AG09309 (cell line): ENCODE results near the gene EXOC1.
A peak's percentile ranks its signal among the peaks of the same experiment; 100 is the strongest.

Experiments used
- DNase-seq: peaks from one replicate; pipeline ENCODE4 v3.0.0-alpha.2; 2010; ENCODE audit warnings: low read depth
- H3K4me3 ChIP-seq: 2 replicates; pipeline ENCODE4 v1.5.1; 2011; ENCODE audit warnings: mild to moderate bottlenecking, low read depth, low read length, moderate library complexity; ENCODE audit not compliant: control insufficient read depth
- TF ChIP-seq, protein P1 (sequence below): IDR thresholded peaks from 2 replicates; pipeline ENCODE4 v1.5.1; 2011; ENCODE audit warnings: mild to moderate bottlenecking, low read depth, low read length, inconsistent platforms; ENCODE audit not compliant: insufficient read depth, control insufficient read depth; ENCODE audit errors: missing control alignments

EXOC1 gene

DNA sequence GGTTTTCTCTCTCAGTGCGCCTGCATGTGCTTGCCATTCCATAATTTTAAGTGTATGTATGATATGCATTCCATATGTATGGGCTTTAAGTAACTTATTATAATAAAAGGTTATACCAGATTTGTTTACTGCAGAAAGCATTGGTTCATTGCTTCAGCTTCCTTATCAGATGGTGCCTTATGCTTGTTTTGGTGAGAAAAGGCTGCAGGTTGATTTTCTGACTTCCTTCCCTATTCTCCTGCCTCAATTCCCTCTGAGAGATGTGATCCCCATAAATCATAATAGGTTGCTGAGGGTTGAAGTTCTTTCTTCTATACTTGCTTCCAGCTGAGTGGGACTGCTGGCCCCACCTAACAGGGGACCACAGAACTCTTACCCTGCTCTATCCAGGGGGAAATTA, 85.0 kb downstream of the EXOC1 start:
- TF ChIP-seq, protein P1, sequence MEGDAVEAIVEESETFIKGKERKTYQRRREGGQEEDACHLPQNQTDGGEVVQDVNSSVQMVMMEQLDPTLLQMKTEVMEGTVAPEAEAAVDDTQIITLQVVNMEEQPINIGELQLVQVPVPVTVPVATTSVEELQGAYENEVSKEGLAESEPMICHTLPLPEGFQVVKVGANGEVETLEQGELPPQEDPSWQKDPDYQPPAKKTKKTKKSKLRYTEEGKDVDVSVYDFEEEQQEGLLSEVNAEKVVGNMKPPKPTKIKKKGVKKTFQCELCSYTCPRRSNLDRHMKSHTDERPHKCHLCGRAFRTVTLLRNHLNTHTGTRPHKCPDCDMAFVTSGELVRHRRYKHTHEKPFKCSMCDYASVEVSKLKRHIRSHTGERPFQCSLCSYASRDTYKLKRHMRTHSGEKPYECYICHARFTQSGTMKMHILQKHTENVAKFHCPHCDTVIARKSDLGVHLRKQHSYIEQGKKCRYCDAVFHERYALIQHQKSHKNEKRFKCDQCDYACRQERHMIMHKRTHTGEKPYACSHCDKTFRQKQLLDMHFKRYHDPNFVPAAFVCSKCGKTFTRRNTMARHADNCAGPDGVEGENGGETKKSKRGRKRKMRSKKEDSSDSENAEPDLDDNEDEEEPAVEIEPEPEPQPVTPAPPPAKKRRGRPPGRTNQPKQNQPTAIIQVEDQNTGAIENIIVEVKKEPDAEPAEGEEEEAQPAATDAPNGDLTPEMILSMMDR = no peak
- no peak overlapping the region for H3K4me3 ChIP-seq
- no peak for DNase-seq

DNA sequence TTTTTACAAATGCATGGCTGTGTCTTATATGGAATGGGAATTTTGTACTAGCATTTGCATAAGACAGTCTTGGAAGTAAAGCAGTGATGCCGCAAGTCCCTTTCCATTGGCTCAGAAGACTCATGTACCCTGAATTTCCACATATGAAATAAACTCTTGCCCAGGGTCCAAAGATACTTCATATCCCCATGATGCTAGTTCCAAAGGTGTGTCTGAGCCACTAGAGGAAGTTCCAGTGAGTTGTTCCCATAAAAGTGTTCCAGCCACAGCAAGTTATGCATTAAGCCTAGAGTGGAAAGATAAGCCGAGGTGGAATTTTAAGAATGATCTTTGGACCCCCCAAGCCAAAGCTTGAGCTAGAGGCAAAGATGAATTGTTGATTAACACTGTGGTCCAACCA, 86.0 kb downstream of the EXOC1 start:
- TF ChIP-seq, protein P1 = no peak
- H3K4me3 ChIP-seq = no peak overlapping the region
- DNase-seq = no peak

DNA sequence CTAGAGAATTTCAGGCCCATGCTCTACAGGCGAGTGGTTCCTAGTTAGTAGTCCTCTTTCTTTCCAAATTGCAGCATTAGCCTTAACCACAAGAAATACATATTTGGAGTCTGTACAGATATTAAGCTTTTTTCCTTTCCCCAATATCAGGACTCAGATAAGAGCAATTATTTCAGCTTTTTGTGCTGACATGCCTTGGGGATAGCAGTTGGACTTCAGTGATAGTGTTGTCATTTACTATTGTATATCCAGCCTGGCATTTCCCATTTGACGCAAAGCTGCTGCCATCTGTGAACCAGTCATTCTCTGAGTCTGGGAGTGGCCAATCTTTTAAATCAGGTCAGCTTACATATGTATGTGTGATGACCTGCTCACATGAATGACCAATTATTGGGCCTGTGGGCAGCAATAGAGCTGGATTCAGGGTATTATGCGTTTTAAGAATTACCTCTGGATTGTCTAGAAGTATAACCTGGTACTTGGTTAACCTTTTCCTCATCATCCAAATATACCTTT, 88.5 kb downstream of the EXOC1 start:
- DNase-seq = no peak
- TF ChIP-seq, protein P1 = no peak
- H3K4me3 ChIP-seq = no peak overlapping the region

DNA sequence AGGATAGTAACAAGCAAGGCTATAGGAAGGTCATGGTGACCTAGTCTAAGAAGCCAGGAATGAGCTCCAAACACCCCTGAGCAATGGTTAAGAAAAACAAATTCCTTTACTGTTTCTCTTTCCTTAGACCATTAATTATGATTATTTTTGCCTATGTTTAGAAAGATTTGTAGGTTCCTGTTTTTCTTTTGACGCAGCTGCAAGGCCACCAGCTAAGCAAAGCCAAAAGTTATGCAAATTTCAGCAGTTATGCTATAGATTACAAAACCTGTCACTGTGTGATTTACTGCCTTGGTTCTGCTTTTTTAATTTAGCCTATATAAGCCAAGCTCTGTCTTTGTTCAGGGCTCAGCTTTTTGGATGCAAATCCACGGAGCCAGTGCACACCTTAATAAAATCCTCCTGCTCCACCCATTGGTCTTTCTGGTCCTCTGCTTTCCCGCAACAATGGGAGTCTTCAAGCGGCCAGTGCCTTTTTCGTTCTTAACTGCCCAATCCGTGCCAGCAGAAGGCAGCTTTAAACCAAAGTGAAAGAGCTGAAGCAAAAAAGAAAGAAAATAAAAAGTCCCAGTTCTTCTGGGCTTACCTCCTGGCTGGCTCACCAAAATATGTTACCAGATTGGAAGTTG, 93.9 kb downstream of the EXOC1 start:
- H3K4me3 ChIP-seq = peak overlapping the region; percentile 57
- TF ChIP-seq, protein P1 = no peak
- DNase-seq = no peak

DNA sequence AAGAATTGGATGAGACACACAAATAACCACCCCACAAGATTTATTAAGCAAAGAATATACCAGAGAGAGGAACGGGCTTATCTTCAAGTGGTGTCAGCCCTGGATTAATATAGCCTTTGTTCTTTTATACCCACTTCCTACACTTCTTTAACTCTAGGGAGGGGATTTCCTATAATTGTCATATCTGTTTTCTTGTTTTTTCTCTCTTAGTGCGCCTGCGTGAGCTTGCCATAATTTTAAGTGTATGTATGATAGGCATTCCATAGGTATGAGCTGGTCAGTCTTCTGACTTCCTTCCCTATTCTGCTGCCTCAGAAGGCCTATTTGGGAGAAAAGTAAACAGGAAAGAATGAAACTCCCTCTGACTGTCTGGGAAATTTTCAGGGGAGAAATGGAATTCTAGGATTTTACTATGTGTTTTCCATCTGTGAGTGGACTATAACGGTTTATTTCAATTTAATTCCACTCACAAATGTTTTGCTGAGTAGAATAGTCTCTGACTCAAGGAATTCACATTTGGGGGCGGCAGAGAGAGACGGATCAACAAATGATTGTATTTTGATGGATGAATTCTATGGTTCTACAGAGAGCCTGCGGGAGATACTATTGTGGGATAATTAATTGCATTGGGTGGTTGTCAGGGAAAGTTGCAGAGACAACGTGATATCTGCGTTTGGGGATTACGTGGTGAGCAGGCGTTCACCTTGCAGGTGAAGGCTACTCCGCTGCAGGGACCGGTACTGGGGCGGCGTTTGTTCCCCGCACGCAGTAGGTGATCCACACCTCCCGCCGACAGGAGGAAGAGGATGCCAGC, 94.7 kb downstream of the EXOC1 start:
- H3K4me3 ChIP-seq = peak overlapping the region; percentile 57
- TF ChIP-seq, protein P1 = no peak
- DNase-seq = peak; percentile 60

DNA sequence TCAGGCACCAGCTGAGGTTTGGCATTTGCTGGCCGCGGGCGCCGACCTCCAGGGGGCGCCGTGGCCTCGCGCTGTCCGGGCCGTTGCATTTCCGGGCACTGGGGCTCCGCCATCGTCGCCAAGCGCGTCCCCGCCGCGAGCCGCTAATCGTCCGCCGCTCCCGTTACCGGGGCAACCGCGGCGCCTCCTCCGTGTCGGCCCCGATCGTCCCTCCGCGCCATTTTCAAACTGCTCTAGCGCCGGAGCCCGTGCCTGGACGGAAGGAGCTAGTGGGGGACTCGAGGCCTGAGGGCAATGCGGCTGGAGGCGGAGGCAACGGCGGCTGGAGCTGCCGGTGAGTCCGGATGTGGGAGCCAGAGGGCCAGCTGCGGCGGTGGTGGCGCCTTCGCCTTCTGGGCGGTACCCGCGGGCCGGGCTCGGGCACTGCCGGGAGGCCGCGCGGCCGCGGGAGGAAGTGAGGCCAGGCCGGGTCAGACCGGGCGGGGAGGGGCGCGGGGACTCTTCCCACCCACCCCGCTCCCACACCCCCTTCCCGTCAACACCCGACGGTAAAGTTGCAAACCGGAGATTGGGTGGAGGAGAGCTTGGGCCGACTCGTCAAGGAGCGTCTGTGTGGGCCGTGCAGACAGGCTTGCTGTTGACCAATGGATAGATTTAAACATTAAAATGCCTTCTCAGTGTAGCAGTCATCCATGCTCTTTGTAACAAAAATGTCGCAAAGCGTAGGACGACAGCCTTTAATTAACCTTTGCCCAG, 95.5 kb downstream of the EXOC1 start, which contains the start of gene CEP135:
CEP135 (plus strand) TSS at position 220 of the 756 bp plus-strand sequence. CDS start 3,186 bp downstream, outside the sequence.
- peak; percentile 66 for DNase-seq
- H3K4me3 ChIP-seq = peak within 1 kb of the TSS; percentile 57

More for the DNA sequence above, 95.5 kb downstream of the EXOC1 start, which contains the start of gene CEP135:
- TF ChIP-seq, protein P1 = peak; percentile 84
